ENCODE measurements around the gene LRP2. TPM values are rescaled to one million over a fixed set of nuclear protein-coding genes. Genes with fewer than 3 reads are reported as not detected.

The LRP2 gene
- total RNA-seq, 4 donors from 2014 or later: 154 to 310 (median 184) TPM

DNA sequence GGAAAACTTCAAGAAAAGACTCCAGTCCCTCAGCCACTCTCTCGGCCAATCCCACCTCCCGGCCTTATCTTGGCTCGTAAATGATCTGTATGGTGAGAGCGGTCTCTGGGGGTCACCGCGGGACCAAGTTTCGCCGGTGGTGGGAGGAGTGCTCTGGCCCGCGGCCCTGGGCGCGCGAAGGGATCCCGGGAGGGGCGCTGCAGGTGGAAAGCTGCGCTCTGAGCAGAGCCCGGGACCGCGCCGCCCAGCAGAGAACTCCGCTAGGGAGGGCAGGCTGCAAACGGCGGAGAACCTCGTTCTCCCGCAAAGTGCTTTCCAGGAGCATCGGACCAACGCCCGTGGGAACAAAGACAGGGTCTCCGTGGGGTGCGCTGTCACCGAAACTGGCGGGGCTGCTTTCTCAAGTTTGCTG, 622 bp downstream of the LRP2 start:
- TF ChIP-seq CTCF (IDR thresholded peaks at IDR 0.05): no peak
- TF ChIP-seq POLR2A (IDR thresholded peaks at IDR 0.05): peak in 1 of 2 donors; percentile 27
- intact Hi-C loops (cut with DNase I): no loop called here
- Histone ChIP-seq H3K27me3 (no peaks in the 10 kb centered on the region), H3K9me3 (no peaks in the 10 kb centered on the region), H3K27ac (peak overlapping the region; percentile 52 to 99 (median 95)), H3K36me3 (no peaks in the 10 kb centered on the region), H3K4me3 (replicated peaks in 1 of 3) (peak overlapping the region; percentile 55 to 84 (median 70)), H3K4me1 (peaks cover 22 to 30% of the 10 kb centered on the region in 2 donors)
- WGBS, 2 donors: 0% methylated on average over 4 to 29 of the region's 32 CpGs
- peak; percentile 69 to 71 for DNase-seq

DNA sequence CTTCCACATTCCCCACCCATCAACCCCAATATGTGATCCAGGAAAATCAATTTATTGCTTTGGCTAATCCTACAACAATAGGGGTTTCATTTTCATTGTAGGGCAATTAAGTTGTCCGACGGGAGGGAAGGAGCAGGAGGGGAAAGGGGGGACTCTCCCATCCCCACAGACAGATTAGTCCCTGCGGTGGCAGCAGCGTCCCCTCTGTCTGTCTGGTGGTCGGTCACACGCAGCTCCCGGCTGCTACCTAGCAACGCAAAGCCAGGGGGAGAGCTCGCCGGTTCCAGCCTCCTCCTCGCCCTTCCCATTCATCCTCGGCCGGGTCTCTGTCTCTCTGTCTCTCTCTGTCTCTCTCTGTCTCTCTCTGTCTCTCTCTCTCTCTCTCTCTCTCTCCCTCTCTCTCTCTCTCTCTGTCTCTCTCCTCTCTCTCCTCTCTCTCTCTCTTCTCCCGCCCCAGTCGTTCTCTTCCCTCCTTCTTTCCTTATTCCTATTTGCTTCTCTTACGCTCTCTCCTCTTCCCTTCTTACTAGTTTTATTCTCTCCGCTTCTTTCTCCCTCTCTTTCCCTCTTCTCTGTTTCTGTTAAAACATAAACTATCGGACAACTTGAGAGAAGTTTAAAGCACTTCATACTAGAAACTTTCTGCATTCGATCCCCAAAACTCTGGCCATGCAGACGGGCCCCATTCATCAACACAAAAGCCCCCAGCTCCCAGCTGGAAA, 1.2 kb downstream of the LRP2 start:
- H3K36me3 ChIP-seq: no peaks in the 10 kb centered on the region
- H3K27ac ChIP-seq: peak overlapping the region; percentile 52 to 99 (median 95)
- H3K4me3 ChIP-seq (replicated peaks in 1 of 3): peak overlapping the region; percentile 55 to 84 (median 70)
- 3 to 11% methylated on average over 18 to 20 of the region's 20 CpGs for WGBS, 2 donors
- TF ChIP-seq CTCF (IDR thresholded peaks at IDR 0.05) (peak in 3 of 6 experiments; percentile 11 to 29 (median 14)), POLR2A (IDR thresholded peaks at IDR 0.05) (no peak)
- no peaks in the 10 kb centered on the region for H3K9me3 ChIP-seq
- H3K4me1 ChIP-seq: peaks cover 22 to 30% of the 10 kb centered on the region in 2 donors
- DNase-seq: peak; percentile 31 to 40
- H3K27me3 ChIP-seq: no peaks in the 10 kb centered on the region
- intact Hi-C loops (cut with DNase I): no loop called here

DNA sequence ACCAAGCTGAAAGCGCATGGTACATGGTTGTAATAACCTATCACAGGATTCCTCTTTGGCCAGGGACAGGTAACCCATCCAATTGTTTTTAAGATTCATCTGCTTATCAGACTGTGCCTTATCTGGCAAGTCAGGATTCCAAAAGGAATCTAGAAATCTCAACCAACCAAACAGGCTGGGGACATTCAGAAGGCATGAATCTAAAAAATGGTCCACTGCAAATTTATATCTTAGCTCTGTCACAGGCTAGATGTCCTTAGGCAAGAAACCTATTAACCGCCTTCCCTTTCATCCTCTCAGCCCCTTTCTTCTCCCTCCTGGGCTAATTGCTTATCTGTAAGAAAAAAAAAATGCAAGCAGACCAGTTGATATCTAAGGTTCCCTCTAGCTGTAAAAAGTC, 4.3 kb downstream of the LRP2 start:
- TF ChIP-seq CTCF (IDR thresholded peaks at IDR 0.05) (no peak), POLR2A (IDR thresholded peaks at IDR 0.05) (no peak)
- 89 to 94% methylated on average over 2 of the region's 2 CpGs for WGBS, 2 donors
- Histone ChIP-seq H3K27ac (peak overlapping the region in 2 of 3 donors; percentile 8 to 34), H3K4me1 (peaks cover 17 to 29% of the 10 kb centered on the region in 2 donors), H3K4me3 (replicated peaks in 1 of 3) (no peak overlapping the region), H3K27me3 (no peaks in the 10 kb centered on the region), H3K9me3 (no peaks in the 10 kb centered on the region), H3K36me3 (no peaks in the 10 kb centered on the region)
- intact Hi-C loops (cut with DNase I): no loop called here
- DNase-seq: no peak

DNA sequence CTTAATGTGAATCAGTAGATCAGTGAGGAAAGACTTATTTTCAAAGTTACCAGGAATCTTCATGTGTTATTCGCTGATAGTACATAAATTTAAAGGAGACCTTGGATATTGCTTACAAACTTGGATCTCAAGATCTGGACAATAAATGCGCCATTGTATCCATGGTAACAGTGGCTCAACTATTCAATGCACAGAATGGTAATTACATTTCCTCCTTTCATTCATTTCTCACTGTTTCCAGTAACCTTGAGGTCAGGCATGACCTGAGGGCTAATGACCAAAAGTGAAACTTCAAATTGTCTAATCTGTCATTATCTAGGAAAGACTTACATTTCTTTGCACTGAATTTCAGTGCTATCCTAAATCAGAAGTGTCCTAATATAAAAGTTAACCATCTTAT, 8.1 kb downstream of the LRP2 start:
- TF ChIP-seq POLR2A (IDR thresholded peaks at IDR 0.05) (no peak), CTCF (IDR thresholded peaks at IDR 0.05) (no peak)
- Histone ChIP-seq H3K4me1 (peaks cover 31 to 35% of the 10 kb centered on the region in 2 donors), H3K27me3 (no peaks in the 10 kb centered on the region), H3K27ac (peak overlapping the region in 1 of 3 donors; percentile 58), H3K4me3 (replicated peaks in 1 of 3) (no peak overlapping the region), H3K9me3 (no peaks in the 10 kb centered on the region), H3K36me3 (no peaks in the 10 kb centered on the region)
- DNase-seq: no peak
- intact Hi-C loops (cut with DNase I): no loop called here
- WGBS, 2 donors: 84 to 92% methylated on average over 2 of the region's 2 CpGs

- H3K36me3 ChIP-seq: no peaks in the 10 kb centered on the region
- no peak overlapping the region for H3K4me3 ChIP-seq (replicated peaks in 1 of 3)
- intact Hi-C loops (cut with DNase I): no loop called here
- WGBS, 2 donors: 93 to 95% methylated on average over 4 of the region's 4 CpGs
- no peak for TF ChIP-seq CTCF (IDR thresholded peaks at IDR 0.05)
- no peak for TF ChIP-seq POLR2A (IDR thresholded peaks at IDR 0.05)
- no peak for DNase-seq
- H3K27me3 ChIP-seq: no peaks in the 10 kb centered on the region
- H3K9me3 ChIP-seq: no peaks in the 10 kb centered on the region
- H3K4me1 ChIP-seq: peaks cover 39 to 42% of the 10 kb centered on the region in 2 donors
- peak overlapping the region in 2 of 3 donors; percentile 48 to 58 for H3K27ac ChIP-seq
Measured at GRCh38 chr2:169351725-169352124, 10.6 kb downstream of the LRP2 start.

Data from thyroid gland (tissue), 4 donors.